ENCODE data around the gene RAP1GDS1.

GRCh38 chr4:98293104-98293887 is 32.1 kb downstream of the RAP1GDS1 start:
- TF ChIP-seq CTCF (IDR thresholded peaks at IDR 0.05) (no peak), POLR2A (IDR thresholded peaks at IDR 0.05) (no peak)
